ENCODE data around the gene DHX16. TPM values are rescaled to one million over a fixed set of nuclear protein-coding genes. Genes with fewer than 3 reads are reported as not detected.

The DHX16 gene
- total and polyA plus RNA-seq, 2 experiments from 2014 or later: 23.6 to 30.6 TPM

DNA sequence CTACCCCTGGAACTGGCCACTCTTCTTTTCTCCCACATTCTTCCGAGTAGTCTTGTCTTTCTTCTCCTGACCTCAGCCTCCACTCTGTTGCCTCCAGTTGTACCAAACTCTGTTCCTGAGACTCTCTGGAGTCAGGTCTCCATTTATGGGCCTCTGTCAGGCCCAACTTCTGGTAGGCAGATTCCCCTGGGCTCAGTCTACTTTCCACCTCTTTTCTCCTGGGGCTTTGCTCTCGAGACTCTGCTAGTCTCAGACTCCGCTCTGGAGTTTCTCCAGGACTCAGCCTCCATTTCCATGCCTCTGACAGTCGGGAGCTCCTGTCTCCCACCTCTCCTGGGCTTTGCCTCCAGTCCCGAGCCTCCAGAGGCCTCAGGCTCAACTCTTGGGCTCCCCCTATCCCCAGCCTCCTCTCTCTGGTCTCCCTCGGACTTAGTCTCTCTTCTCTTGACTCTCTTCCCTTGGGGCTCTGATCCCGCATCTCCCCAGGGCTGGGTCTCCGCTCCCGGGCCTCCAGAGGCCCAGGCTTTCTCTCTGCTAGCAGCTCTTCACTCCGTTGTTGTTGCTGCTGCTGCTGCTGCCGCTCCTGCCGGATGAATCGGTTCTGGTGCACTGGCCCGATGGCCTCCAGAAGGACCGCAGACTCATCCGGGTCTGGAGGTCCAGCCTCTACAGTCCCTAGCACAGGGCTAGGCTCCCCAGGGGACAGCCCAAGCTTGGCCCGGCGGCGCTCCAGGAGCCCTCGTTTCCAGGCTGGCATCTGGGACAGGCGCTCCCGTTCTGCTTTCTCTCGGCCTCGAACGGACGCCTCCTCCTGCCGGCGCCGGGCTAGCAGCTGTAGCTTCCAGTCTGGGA lies 12.6 kb upstream of the DHX16 start:
- peaks cover 10% of the 10 kb centered on the region for H3K36me3 ChIP-seq (ENCODE audit: low read depth)
- H3K9me2 ChIP-seq (ENCODE audit: insufficient read depth): no peaks in the 10 kb centered on the region
- H3K27me3 ChIP-seq (replicated peaks; ENCODE audit: insufficient read depth): no peaks in the 10 kb centered on the region
- peak overlapping the region; percentile 100 for H3K27ac ChIP-seq
- H4K20me1 ChIP-seq (ENCODE audit: insufficient read depth): no peaks in the 10 kb centered on the region
- WGBS, 2 experiments (ENCODE audit: low coverage in 1 of 2, low lambda C conversion rate in 2 of 2, missing lambda C conversion rate in 2 of 2): 4 to 5% methylated on average over 29 of the region's 29 CpGs
- H3K9me3 ChIP-seq (ENCODE audit: low read depth): no peaks in the 10 kb centered on the region
- H3F3A ChIP-seq (ENCODE audit: insufficient read depth): peaks cover 58% of the 10 kb centered on the region
- H2AFZ ChIP-seq: no peak overlapping the region
- H3K79me2 ChIP-seq (ENCODE audit: insufficient read depth): peaks cover 92% of the 10 kb centered on the region
- peak; percentile 60 for DNase-seq
- peak overlapping the region; percentile 100 for H3K9ac ChIP-seq
- TF ChIP-seq EZH2 (IDR thresholded peaks at IDR 0.05; ENCODE audit: insufficient read depth, poor library complexity, severe bottlenecking) (no peak), EZH2phosphoT487 (IDR thresholded peaks at IDR 0.05; ENCODE audit: insufficient read depth, low read depth) (no peak)
- H3K4me3 ChIP-seq: peak overlapping the region; percentile 100
- peaks cover 33% of the 10 kb centered on the region for H3K4me1 ChIP-seq (ENCODE audit: insufficient read depth)
- in situ Hi-C loops (cut with MboI): no loop called here
- H3K4me2 ChIP-seq (ENCODE audit: unreplicated experiment): peak overlapping the region; percentile 100

DNA sequence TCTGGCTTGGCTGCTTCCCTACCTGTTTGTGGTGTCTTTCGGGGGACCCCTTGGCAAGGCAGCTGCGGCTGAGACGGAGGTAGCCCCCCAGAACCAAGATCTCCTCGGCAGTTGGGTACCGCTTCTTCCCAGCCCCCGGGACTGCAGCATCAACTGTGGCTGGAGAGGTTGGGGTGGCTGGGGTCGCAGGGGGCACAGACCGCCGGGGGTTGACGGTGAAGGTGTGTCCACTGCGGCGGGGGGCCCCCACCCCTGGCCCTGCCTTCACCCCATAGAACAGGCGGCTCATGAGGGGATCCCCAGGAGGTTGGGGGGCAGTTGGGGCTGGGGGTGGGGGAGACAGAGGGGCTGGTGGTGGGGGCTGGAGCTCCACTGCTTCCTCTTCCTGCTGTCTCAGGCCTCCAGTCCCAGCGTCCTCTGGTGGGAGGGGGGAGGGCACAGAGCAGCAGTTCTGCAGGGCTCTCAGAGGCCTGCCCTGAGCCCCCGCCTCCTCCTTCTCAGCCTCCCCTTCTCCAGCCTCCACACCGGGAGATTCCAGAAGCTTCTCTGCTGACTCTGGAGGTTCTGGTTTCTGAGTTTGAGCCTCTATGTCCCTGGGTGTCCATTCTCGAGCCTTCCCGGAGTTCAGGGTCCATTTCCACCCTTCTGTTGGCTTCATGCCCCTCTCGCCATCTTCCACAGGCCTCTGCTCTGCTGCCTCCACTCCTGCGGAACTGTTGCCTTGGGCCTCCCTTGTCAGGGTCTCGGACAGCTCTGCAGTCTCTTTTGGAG lies 11.8 kb upstream of the DHX16 start:
- TF ChIP-seq EZH2phosphoT487 (IDR thresholded peaks at IDR 0.05; ENCODE audit: insufficient read depth, low read depth): no peak

DNA sequence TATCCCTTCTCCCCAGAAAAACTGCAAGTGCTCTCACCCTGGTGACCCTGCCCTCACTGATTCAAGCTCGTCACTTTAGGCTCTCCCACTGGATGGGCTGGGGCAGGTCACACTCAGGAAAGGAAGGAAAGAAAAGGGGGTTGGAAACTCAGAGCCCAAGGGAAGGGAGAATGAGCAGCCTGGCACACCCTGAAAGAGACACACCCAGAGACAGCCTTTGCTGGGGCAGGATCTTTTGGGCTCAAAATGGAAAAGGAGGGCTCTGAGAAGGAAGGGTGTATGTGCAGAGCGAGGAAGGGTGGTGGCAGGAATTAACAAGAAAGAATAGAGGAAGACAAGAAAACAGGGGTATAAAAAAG lies 11.2 kb upstream of the DHX16 start:
- Histone ChIP-seq H3K79me2 (ENCODE audit: insufficient read depth) (peaks cover 94% of the 10 kb centered on the region), H3K9ac (peak overlapping the region; percentile 100), H3K4me2 (ENCODE audit: unreplicated experiment) (peak overlapping the region; percentile 100), H3K9me2 (ENCODE audit: insufficient read depth) (no peaks in the 10 kb centered on the region), H3K27me3 (replicated peaks; ENCODE audit: insufficient read depth) (no peaks in the 10 kb centered on the region), H3F3A (ENCODE audit: insufficient read depth) (peaks cover 50% of the 10 kb centered on the region), H2AFZ (no peak overlapping the region), H3K27ac (peak overlapping the region; percentile 100), H3K36me3 (ENCODE audit: low read depth) (peaks cover 10% of the 10 kb centered on the region), H3K9me3 (ENCODE audit: low read depth) (no peaks in the 10 kb centered on the region), H3K4me3 (peak overlapping the region; percentile 100), H4K20me1 (ENCODE audit: insufficient read depth) (no peaks in the 10 kb centered on the region), H3K4me1 (ENCODE audit: insufficient read depth) (peaks cover 31% of the 10 kb centered on the region)
- WGBS, 2 experiments (ENCODE audit: low coverage in 1 of 2, low lambda C conversion rate in 2 of 2, missing lambda C conversion rate in 2 of 2): 0% methylated on average over 2 of the region's 2 CpGs
- in situ Hi-C loops (cut with MboI): no loop called here
- DNase-seq: peak; percentile 42
- TF ChIP-seq EZH2 (IDR thresholded peaks at IDR 0.05; ENCODE audit: insufficient read depth, poor library complexity, severe bottlenecking) (no peak), EZH2phosphoT487 (IDR thresholded peaks at IDR 0.05; ENCODE audit: insufficient read depth, low read depth) (no peak)

More for the DNA sequence above, 11.8 kb upstream of the DHX16 start:
- 11 to 13% methylated on average over 16 to 19 of the region's 21 CpGs for WGBS, 2 experiments (ENCODE audit: low coverage in 1 of 2, low lambda C conversion rate in 2 of 2, missing lambda C conversion rate in 2 of 2)
- Histone ChIP-seq H3K36me3 (ENCODE audit: low read depth) (peaks cover 10% of the 10 kb centered on the region), H3K9ac (peak overlapping the region; percentile 100), H2AFZ (no peak overlapping the region), H3K27me3 (replicated peaks; ENCODE audit: insufficient read depth) (no peaks in the 10 kb centered on the region), H3K4me3 (peak overlapping the region; percentile 100), H3K4me1 (ENCODE audit: insufficient read depth) (peaks cover 33% of the 10 kb centered on the region), H3K9me2 (ENCODE audit: insufficient read depth) (no peaks in the 10 kb centered on the region), H3F3A (ENCODE audit: insufficient read depth) (peaks cover 53% of the 10 kb centered on the region), H3K9me3 (ENCODE audit: low read depth) (no peaks in the 10 kb centered on the region), H3K79me2 (ENCODE audit: insufficient read depth) (peaks cover 94% of the 10 kb centered on the region), H3K27ac (peak overlapping the region; percentile 100), H4K20me1 (ENCODE audit: insufficient read depth) (no peaks in the 10 kb centered on the region), H3K4me2 (ENCODE audit: unreplicated experiment) (peak overlapping the region; percentile 100)
- in situ Hi-C loops (cut with MboI): no loop called here
- peak; percentile 59 for DNase-seq

DNA sequence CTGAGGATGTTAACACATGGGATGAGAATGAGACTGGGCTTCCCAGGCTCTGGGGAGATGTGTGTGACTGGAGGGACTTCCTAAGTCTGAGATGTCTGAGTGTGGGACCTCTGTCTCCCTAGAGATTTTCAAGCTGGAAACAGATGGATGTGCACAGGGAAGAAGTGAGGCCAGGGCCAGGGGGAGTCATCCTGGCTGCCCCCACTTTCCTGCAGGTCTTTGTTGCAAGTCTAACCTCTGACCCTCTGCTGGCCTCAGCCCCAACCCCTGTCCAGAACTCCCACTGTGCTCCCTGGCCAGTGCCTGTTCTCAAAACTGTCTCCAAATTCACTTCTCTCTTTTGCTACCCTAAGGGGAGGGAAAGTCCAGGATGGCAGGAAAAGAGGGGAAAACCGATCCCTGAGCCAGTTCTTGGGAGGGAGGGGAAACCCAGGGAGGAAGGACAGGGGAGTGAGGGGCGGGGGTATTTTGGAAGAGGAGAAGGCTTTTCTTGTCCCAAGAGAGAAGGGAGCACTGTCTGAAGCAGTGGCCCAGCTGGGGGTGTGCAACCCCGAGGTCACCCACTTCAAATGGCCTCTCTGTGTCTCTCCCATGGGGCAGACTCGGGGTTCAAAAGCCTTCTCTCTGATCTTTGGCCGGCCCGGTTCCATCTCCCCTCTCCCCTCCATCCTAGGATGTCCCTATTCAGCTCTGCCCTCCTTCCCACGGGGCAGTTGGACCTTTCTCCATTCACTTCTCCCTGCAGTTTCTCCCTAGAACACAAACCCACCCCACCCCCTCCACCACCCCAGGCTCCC lies 10.6 kb upstream of the DHX16 start:
- Histone ChIP-seq H3K27me3 (replicated peaks; ENCODE audit: insufficient read depth) (no peaks in the 10 kb centered on the region), H3F3A (ENCODE audit: insufficient read depth) (peaks cover 52% of the 10 kb centered on the region), H3K9me2 (ENCODE audit: insufficient read depth) (no peaks in the 10 kb centered on the region), H3K4me2 (ENCODE audit: unreplicated experiment) (peak overlapping the region; percentile 100), H3K36me3 (ENCODE audit: low read depth) (peaks cover 15% of the 10 kb centered on the region), H3K9me3 (ENCODE audit: low read depth) (no peaks in the 10 kb centered on the region), H3K79me2 (ENCODE audit: insufficient read depth) (peaks cover 94% of the 10 kb centered on the region), H3K4me1 (ENCODE audit: insufficient read depth) (peaks cover 25% of the 10 kb centered on the region), H3K27ac (peak overlapping the region; percentile 100), H4K20me1 (ENCODE audit: insufficient read depth) (no peaks in the 10 kb centered on the region), H3K9ac (peak overlapping the region; percentile 100), H3K4me3 (peak overlapping the region; percentile 100), H2AFZ (no peak overlapping the region)
- 9 to 16% methylated on average over 3 to 7 of the region's 7 CpGs for WGBS, 2 experiments (ENCODE audit: low coverage in 1 of 2, low lambda C conversion rate in 2 of 2, missing lambda C conversion rate in 2 of 2)
- in situ Hi-C loops (cut with MboI): no loop called here
- TF ChIP-seq EZH2phosphoT487 (IDR thresholded peaks at IDR 0.05; ENCODE audit: insufficient read depth, low read depth) (no peak), EZH2 (IDR thresholded peaks at IDR 0.05; ENCODE audit: insufficient read depth, poor library complexity, severe bottlenecking) (no peak)
- no peak for DNase-seq
